Dedifferentiated amniotic fluid mesenchymal stem cell (primary cell): ENCODE results near the gene TBX4.

Experiments used
- DNase-seq: peaks from one replicate; pipeline ENCODE4 v3.0.0-alpha.2; 2016; ENCODE audit errors: extremely low spot score

Gene TBX4

GRCh38 chr17:61465550-61466237 lies 13.5 kb downstream of the TBX4 start:
- DNase-seq, result no peak

DNA sequence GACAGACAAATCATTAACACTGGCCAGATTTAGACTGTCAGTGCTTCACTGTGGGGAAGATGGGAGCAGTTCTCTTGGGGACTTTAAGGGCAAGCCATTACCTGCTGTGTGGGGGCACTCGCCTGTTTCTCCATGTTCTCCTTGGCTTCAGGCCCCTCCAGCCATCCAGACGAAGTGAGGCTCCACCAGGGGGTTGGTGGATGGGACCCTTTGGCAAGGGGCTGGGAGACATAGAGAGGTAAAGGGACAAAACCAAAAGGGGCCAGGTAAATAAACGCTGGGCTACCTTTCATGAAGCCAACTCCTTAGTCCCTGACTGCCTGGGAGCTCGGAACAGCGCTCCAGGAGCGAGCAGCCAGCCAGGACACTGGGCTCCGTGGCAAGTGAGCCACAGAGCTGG lies 14.0 kb downstream of the TBX4 start:
- DNase-seq, result no peak

DNA sequence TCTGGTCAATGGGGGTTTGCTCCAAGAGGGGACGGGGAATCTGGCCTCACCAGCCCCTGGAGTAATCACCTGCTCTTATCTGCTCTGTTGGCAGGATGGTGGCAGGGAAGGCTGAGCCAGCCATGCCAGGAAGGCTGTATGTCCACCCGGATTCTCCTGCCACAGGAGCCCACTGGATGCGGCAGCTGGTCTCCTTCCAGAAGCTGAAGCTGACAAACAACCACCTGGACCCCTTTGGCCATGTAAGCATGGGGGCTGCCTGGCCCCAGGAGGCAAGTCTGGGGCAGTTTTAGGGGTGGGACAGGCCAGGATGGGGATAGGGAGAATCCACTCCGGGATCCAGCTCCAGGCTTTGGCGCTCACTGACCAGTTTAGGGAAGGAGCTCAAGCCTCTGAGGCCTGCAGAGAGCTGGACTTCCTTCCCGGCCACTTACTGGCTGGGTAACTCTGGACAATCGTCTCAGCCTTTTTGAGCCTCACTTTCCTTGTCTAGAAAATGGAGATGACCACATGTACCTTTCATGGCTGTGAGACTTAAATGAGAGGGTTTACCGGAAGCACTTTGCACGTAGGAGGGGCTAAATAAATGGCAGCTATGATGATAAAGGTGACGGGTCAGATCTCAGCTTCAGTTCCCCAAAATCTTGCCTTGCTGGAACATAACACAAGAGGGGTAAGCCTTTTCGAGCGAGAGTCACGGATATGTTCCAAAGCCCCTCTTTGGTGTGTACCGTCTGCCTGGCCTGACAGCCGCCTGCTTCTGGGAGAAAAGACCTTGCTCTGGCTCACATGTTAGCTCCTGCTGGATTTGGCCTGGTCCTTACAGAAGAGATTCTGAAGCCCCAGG lies 15.4 kb downstream of the TBX4 start:
- no peak for DNase-seq

GRCh38 chr17:61468263-61468907 lies 16.2 kb downstream of the TBX4 start:
- DNase-seq, result no peak

DNA sequence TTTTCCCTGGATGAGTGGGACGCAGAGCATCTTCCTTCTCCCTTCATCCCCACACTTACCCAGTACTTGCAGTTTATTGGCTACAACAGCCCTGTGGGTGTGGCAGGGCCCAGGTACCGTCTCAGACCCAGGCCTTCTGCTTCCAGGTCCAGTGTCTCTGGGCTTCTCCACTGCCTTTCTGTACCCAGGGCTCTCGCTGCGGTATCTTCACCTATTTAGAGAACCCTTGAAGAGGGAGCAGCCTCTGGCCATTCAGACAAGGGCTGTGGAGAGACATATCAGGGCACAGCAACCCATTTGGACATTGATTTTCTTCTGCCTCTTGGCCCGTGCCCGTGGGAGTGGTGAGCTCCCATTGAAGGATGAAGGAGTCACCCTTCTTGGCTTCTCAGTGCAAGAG lies 17.3 kb downstream of the TBX4 start:
- DNase-seq, result no peak

DNA sequence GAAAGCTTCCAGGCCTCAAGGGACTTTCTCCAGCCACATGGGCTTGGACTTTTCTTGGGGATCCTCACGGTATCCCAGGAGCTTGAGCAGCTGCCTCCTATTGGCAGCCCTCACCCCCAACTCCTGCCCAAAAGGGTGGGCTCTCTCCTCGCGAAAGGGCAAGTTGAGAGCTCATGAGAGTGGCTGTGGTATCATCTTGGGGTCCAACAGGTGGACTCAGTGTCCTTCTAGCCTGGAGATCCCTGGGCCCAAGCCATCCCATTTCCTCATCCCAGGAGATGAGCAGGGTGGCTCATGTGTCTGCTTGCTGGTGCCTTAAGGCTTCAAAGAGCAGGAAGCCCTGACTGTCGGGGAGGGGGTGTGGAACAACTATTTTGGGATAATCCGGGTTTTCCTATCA lies 17.7 kb downstream of the TBX4 start:
- DNase-seq, result no peak

DNA sequence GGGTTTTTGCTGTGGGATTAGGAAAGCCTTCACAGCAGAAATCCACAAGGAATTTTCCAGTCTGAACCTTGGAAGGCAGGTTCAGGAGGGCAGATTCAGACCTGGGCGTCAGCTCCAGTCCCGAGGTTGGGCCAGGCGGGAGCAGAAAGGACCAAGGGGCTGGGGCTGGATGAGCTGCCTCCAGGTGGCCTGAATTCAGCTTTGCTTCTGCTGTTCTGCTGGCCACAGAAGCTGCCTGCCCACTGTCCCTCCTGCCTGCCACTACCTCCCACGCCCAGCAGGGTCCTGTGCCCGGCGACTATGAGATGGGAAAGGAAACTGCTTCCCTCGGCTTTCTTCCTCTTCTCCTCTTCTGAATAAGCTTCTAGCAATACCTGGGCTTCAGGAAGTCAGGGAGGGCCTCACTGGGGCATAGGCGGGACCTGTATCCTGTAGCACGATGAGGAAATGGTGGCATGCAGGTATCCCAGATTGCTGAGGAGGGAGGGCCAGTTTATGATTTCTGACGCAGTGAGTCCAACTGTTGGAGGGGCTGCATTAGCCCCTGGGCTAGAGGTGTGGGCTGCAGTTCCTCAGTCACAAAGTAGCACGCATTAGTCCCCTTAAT lies 18.4 kb downstream of the TBX4 start:
- no peak for DNase-seq

- no peak for DNase-seq
These were observed 22.2 kb downstream of the TBX4 start for GRCh38 chr17:61474235-61474927.

DNA sequence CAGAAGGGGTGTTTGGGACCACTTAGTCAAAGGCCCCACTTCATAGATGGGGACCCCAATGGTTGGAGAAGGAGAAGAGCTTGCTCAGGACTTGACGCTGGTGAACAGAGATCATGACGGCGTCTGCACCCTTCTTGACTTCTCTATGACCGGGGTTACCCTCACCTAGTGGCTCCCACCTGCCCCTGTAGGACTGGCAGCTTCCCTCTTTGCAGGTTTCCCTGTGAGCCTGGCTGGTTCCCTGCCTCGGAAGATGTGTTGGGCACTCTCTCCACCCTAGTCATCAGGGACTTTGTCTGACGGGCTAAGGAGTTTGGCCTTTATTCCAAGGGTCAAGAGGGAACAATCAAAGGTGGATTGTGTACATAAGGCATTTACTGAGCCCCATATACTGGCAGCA lies 22.7 kb downstream of the TBX4 start:
- DNase-seq, result no peak

DNA sequence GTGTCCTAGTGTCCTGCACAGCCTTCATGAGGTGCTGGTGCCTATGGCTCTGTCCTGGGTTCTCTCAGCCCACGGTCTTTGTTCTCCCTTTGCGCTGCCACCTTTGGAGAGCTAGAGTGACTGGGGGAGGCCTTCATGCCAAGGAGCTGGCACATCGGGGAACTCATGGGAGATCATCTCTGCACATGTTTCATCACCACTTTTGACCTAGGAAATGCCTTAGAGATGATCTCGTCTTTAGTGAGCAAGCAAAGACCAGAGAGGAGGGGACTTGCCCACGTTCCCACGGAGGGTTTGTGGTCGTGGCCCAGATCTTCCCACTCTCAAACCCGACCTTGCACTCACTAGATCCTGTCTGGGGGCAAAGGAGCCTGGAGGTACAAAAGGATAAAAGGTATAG lies 23.5 kb downstream of the TBX4 start:
- DNase-seq, result no peak

DNA sequence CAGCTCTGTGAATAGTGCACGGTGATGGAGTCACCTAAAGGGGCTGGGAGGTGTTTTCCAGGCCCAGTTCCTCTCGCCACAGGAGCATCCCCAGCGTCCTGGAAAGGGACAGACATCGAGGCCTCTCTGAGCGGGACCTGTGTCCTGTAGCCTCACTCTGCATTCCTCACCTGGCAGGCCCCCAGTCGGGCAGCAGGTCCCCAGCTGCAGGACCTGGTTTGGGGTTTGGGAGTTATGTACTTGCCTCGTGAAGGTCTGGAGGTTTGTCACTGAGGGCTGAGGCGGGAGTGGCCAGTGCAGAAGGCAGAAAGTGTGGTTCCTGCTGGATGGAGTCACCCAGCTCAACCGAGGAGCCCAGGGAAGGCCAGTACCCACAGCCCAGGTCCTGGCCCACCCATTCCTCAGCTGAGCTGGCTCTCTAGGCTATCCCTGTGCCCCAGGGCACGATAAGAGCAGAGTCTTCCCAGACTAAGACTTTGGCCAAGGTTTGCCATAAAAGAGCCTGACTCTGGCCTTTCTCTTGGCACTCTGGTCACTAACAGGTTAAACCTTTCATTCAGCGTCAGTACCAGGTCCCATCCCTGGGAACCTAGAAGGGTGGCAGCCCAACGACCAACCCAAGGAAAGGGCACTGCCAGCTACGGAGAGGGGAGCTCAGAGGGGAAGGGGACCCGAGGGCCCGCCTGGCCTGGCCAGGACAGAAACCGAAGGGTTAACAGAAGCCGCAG lies 24.4 kb downstream of the TBX4 start:
- DNase-seq, result no peak

- DNase-seq, result no peak
These were observed 25.1 kb downstream of the TBX4 start for GRCh38 chr17:61477204-61477834.

DNA sequence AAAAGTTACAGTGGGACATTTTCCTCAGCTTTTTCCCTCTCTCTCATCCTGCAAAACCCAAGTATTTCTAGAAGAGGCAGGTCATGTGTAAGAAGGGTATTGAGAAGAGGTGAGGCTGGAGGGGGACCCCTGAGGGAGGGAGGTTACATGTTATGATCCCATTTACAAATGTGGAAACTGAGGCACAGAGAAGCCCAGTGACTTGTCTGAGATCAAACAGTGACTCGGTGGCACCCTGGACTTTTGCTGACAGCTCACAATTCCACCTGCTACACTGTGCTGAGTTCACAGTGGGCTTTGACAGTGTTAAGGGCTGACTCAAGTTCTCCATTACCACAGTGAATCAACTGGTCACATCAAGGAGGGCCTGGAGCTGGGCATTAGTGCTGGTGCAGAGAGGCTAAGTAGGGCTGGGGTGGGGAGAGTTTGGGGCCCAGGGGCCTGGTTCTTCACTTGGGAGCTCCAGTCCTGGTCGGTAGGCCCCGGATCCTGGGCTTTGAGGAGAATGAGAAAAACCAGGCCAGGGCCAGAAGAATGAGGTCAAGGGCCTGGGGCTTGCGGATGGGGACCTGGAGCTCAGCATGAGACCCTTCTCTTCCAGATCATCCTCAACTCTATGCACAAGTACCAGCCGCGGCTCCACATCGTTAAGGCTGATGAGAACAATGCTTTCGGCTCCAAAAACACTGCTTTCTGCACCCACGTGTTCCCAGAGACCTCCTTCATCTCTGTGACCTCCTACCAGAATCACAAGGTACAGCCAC lies 26.0 kb downstream of the TBX4 start:
- no peak for DNase-seq

- DNase-seq, result no peak
These were observed 26.7 kb downstream of the TBX4 start for GRCh38 chr17:61478790-61479492.

DNA sequence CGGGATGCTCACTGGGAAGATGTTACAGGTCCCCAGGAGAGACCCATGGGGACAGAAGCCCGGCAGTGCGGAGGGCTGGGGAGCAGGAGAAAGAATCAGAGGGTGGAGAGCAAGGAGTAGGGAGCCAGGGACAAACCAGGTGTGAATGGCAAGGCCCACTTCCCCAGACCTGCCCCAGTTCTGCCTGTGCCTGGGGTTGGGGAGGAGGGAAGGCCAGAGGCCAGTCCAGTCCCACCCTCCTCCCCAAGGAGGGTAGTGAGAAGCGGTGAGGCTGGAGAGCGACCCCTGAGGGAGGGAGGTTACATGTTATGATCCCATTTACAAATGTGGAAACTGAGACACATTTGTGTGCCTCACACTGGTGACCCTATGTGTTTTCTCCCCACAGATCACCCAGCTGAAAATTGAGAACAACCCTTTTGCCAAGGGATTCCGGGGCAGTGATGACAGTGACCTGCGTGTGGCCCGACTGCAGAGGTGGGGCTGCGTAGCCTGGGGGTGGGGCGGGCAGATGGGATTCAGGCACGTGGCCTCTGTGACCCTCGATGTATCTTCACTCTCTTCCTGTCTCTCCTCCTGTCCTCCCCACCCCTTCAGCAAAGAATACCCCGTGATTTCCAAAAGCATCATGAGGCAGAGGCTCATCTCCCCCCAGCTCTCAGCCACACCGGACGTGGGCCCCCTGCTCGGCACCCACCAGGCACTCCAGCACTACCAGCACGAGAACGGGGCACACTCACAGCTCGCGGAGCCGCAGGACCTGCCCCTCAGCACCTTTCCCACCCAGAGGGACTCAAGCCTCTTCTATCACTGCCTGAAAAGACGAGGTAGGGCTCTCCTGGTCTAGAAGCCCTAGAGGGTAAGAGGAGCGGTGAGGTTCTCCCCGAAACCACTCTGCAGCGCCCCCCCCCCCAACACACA lies 27.5 kb downstream of the TBX4 start:
- DNase-seq, result no peak

GRCh38 chr17:61480414-61480807 lies 28.2 kb downstream of the TBX4 start:
- no peak for DNase-seq

GRCh38 chr17:61481421-61481820 lies 29.2 kb downstream of the TBX4 start:
- DNase-seq, result no peak

DNA sequence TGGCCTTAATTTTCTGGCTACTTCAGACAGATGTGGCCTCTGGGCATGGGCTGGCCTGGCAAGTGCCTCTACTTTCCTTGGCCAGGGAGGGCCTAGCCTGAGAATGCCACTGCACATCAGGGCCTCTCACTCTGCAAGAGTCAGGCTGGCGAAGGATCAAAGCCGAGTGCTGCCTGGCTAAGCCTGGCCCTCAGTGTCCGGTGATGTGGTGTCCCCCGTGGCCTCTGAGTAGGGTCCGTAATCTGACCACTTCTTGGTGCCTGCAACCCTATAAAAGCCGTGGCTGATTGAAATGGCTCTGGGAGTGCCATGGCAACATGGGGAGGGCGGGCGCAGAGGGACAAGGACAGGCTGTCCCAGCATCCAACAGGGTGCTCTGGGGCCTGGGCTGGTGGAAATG lies 30.2 kb downstream of the TBX4 start:
- no peak for DNase-seq
